ENCODE measurements around the gene SUN3. TPM values are rescaled to one million over a fixed set of nuclear protein-coding genes. Genes with fewer than 3 reads are reported as not detected.

Gene SUN3
- total RNA-seq, 1 experiment from 2014 or later: 0.49 TPM

DNA sequence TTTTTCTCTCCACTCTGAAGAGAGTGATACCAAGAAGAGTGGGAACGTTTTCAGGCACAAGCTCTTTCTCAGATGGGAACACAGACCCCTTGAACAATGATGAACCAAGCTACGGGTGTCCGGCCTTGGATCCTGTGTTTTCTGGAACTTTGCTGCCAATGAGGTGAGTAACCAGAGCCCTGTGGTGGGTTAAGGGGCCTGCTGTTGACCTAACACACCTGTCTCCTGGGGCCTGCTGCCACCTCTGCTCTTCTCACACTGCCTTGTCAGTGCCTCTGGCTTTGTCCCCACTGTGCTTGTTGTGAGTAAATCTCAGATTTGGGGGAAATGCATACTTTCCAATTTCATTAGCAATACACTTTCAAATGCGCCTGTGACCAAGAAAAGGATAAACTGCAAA lies 79.2 kb downstream of the SUN3 start:
- no TSS peak for BruUV-seq (replicated peaks)
- TF ChIP-seq, protein P1, sequence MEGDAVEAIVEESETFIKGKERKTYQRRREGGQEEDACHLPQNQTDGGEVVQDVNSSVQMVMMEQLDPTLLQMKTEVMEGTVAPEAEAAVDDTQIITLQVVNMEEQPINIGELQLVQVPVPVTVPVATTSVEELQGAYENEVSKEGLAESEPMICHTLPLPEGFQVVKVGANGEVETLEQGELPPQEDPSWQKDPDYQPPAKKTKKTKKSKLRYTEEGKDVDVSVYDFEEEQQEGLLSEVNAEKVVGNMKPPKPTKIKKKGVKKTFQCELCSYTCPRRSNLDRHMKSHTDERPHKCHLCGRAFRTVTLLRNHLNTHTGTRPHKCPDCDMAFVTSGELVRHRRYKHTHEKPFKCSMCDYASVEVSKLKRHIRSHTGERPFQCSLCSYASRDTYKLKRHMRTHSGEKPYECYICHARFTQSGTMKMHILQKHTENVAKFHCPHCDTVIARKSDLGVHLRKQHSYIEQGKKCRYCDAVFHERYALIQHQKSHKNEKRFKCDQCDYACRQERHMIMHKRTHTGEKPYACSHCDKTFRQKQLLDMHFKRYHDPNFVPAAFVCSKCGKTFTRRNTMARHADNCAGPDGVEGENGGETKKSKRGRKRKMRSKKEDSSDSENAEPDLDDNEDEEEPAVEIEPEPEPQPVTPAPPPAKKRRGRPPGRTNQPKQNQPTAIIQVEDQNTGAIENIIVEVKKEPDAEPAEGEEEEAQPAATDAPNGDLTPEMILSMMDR (IDR thresholded peaks at IDR 0.05): no peak
- TF ChIP-seq SIN3A (IDR thresholded peaks at IDR 0.05; ENCODE audit: borderline replicate concordance, insufficient read depth, low read depth, low read length) (no peak), REST (IDR thresholded peaks at IDR 0.05; ENCODE audit: insufficient read depth in 1 of 2, low read depth in 2 of 2, low read length in 1 of 2) (no peak), TCF7L2 (IDR thresholded peaks at IDR 0.05; ENCODE audit: low read depth, low read length) (no peak), POLR2AphosphoS5 (IDR thresholded peaks at IDR 0.05; ENCODE audit: low read depth, low read length) (no peak)
- in situ Hi-C loops (cut with HindIII; ENCODE audit: low pct_unique_long_range_greater_than_20kb, low sequenced_read_pairs): no loop called here

DNA sequence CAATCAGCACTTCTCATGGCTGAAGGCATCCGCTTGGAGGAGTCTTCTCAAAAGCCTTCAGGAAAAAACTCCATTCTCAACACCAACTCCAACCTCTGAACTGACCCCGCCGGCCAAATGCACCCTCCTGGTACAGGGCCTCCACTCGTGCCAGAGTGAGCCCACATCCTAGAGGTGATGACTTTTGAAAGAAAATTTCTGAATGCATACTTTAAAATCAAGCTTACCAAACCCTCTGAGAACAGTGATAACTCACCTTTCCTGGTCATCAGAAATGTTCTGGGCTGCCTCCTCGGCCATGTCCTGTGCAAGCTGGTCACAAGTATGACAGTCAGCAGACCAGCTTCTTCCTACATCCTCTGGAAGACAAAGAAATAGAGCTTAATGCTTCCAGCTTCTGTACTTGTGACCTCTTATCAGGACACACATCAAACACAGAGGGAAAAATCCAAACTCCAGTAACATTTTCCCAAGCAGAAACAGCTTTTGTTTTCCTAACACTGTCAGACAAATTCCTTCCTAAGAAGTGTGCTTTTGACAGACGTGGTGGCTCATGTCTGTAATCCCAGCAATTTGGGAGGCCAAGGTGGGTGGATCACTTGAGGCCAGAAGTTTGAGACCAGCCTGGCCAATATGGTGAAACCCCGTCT lies 80.6 kb downstream of the SUN3 start, which contains the start of gene PKD1L1:
TSS of gene PKD1L1 (minus strand) at position 326 of the 650 bp plus-strand sequence. CDS start at position 300, 26 bp downstream.
- ChIA-PET CTCF (no interaction called here), POLR2A (no interaction called here)
- DNase-seq (ENCODE audit: low read depth, low spot score): no peak
- no TSS peak for BruUV-seq (replicated peaks)
- no peaks in the 10 kb centered on the region for H3K36me3 ChIP-seq (ENCODE audit: control insufficient read depth, insufficient read depth, low read length)
- TF ChIP-seq POLR2AphosphoS5 (IDR thresholded peaks at IDR 0.05; ENCODE audit: low read depth, low read length) (no peak), TCF7L2 (IDR thresholded peaks at IDR 0.05; ENCODE audit: low read depth, low read length) (no peak), SIN3A (IDR thresholded peaks at IDR 0.05; ENCODE audit: borderline replicate concordance, insufficient read depth, low read depth, low read length) (no peak), REST (IDR thresholded peaks at IDR 0.05; ENCODE audit: insufficient read depth in 1 of 2, low read depth in 2 of 2, low read length in 1 of 2) (no peak)
- TF ChIP-seq, protein P1 (IDR thresholded peaks at IDR 0.05): no peak
- peak within 1 kb of the TSS; percentile 5; the same call in 1 of the 2 replicates for H3K27ac ChIP-seq (ENCODE audit: low read length)
- H3K4me3 ChIP-seq (ENCODE audit: low read depth in 2 of 2, low read length in 2 of 2): no peak within 1 kb of the TSS
- no peaks in the 10 kb centered on the region for H3K27me3 ChIP-seq (ENCODE audit: control insufficient read depth, insufficient read depth, low read length)
- in situ Hi-C loops (cut with HindIII; ENCODE audit: low pct_unique_long_range_greater_than_20kb, low sequenced_read_pairs) (no loop called here), intact Hi-C loops (cut with micrococcal nuclease; ENCODE audit: unreplicated experiment) (loop anchor here (5.0 kb wide), 1 partner anchor 681 kb away; no protein-coding TSS in a partner anchor)
- ATAC-seq: no peak
- H3K9me3 ChIP-seq (ENCODE audit: control insufficient read depth, insufficient read depth, low read depth, low read length): no peaks in the 10 kb centered on the region
- peaks cover 24% of the 10 kb centered on the region for H3K4me1 ChIP-seq (ENCODE audit: control insufficient read depth, insufficient read depth, low read length)

More for the DNA sequence above, 79.2 kb downstream of the SUN3 start:
- ATAC-seq: no peak
- no peaks in the 10 kb centered on the region; the same call in 1 of the 2 replicates for H3K36me3 ChIP-seq (ENCODE audit: control insufficient read depth, insufficient read depth, low read length)
- ChIA-PET CTCF (no interaction called here), POLR2A (no interaction called here)
- no peaks in the 10 kb centered on the region for H3K9me3 ChIP-seq (ENCODE audit: control insufficient read depth, insufficient read depth, low read depth, low read length)
- intact Hi-C loops (cut with micrococcal nuclease; ENCODE audit: unreplicated experiment): loop anchor here (5.0 kb wide), 1 partner anchor 682 kb away; no protein-coding TSS in a partner anchor
- H3K27ac ChIP-seq (ENCODE audit: low read length): peak overlapping the region; percentile 31; the same call in 1 of the 2 replicates
- DNase-seq (ENCODE audit: low read depth, low spot score): no peak
- no peak overlapping the region for H3K4me3 ChIP-seq (ENCODE audit: low read depth in 2 of 2, low read length in 2 of 2)
- peaks cover 17% of the 10 kb centered on the region for H3K4me1 ChIP-seq (ENCODE audit: control insufficient read depth, insufficient read depth, low read length)
- H3K27me3 ChIP-seq (ENCODE audit: control insufficient read depth, insufficient read depth, low read length): no peaks in the 10 kb centered on the region
